Measurements from ENCODE around the gene NR1H4. TPM values are rescaled to one million over a fixed set of nuclear protein-coding genes. Genes with fewer than 3 reads are reported as not detected.

Gene NR1H4
- total and polyA plus RNA-seq, 2 of the 13 experiments (the other 11 are each of a cell fraction or from before 2014, with no cell fraction given) = 27.3 to 114 TPM

DNA sequence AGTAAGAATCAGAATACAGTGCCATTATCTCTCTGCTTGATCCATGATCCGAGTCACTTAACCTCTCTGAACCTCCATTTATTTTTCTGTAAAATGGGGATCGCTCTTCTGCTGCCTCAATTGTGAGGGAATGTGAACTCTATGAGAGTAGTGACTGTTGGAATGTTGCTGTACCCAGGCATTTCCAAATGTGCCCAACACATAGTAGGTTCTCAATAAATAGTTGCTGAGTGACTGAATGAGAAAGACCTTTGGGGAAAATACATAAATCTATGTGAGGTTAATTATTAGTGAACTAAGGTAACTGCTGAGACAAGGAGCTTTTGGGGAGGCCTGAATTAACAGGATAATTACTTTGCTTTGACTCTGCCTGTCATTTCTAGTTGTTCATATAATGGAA lies 33.9 kb upstream of the NR1H4 start (continued):
- TF ChIP-seq, protein P1, sequence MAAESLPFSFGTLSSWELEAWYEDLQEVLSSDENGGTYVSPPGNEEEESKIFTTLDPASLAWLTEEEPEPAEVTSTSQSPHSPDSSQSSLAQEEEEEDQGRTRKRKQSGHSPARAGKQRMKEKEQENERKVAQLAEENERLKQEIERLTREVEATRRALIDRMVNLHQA (CRISPR knock-in tag; IDR thresholded peaks at IDR 0.05) = no peak
- TF ChIP-seq ZNF3 (CRISPR knock-in tag; IDR thresholded peaks at IDR 0.05) = peak; percentile 95
- TF ChIP-seq ZNF235 (CRISPR knock-in tag; IDR thresholded peaks at IDR 0.05; ENCODE audit: borderline replicate concordance) = no peak
- no peak for TF ChIP-seq ZNF569 (CRISPR knock-in tag; IDR thresholded peaks at IDR 0.05; ENCODE audit: borderline replicate concordance)

DNA sequence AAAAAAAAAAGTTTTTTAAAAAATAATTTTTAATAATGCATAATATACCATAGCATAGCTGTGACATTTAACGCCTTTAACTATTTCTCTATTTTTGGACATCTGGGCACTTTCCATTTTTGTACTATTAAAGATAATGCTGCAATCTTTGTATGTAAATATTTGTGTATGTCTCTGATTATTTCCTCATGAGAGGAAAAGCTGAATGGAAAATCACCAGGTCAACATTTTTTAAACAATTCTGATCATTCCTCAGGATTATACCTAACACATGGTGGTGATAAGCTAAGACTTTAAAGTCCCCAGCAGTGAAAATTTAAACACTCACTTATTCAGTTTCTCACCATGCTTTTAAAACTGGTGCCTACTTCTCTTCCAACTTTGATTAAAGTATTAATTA lies 31.3 kb upstream of the NR1H4 start:
- H3K27ac ChIP-seq (ENCODE audit: extremely low read length, insufficient read depth, low read length) = peak overlapping the region; percentile 31
- no TSS peak for BruUV-seq (replicated peaks)
- intact Hi-C loops (cut with micrococcal nuclease; ENCODE audit: unreplicated experiment) (no loop called here), in situ Hi-C loops (cut with HindIII; ENCODE audit: extremely low pct_ligation_motif_present, low pct_unique_long_range_greater_than_20kb) (no loop called here)
- ATAC-seq = peak; percentile 33; the same call in 1 of the 3 replicates
- 92% methylated on average over 1 of the region's 1 CpG for WGBS (ENCODE audit: low lambda C conversion rate)
- H3K4me3 ChIP-seq (replicated peaks in 1 of 3; ENCODE audit: insufficient read depth in 1 of 3, low read depth in 2 of 3, low read length in 3 of 3) = no peak overlapping the region
- no peaks in the 10 kb centered on the region for H3K79me2 ChIP-seq (ENCODE audit: insufficient read depth, low read length)
- no peaks in the 10 kb centered on the region for H3K36me3 ChIP-seq (replicated peaks in 1 of 2; ENCODE audit: control insufficient read depth in 1 of 2, insufficient read depth in 2 of 2, low read length in 2 of 2)
- POLR2A ChIA-PET = interaction anchor here (1.7 to 2.9 kb wide), 2 partner anchors 33 to 35 kb away, joined by 7 to 13 read pairs; no protein-coding TSS in a partner anchor
- peak; percentile 63 for DNase-seq (ENCODE audit: low spot score)
- no peaks in the 10 kb centered on the region for H3K9me3 ChIP-seq (ENCODE audit: low read length)
- H3K4me1 ChIP-seq (ENCODE audit: insufficient read depth, low read length) = peaks cover 83% of the 10 kb centered on the region
- FAIRE-seq = peak; percentile 26
- no peak overlapping the region for H2AFZ ChIP-seq (ENCODE audit: low read length)
- CTCF ChIA-PET (ENCODE audit: low intra/inter-chr PET ratio, low total read pairs) = no interaction called here
- H4K20me1 ChIP-seq (ENCODE audit: insufficient read depth, low read length) = no peaks in the 10 kb centered on the region
- H3K4me2 ChIP-seq (ENCODE audit: low read depth, low read length) = no peak overlapping the region
- H3K27me3 ChIP-seq (ENCODE audit: control insufficient read depth in 1 of 2, insufficient read depth in 2 of 2, low read length in 2 of 2) = no peaks in the 10 kb centered on the region
- no peak overlapping the region for H3K9ac ChIP-seq (ENCODE audit: insufficient read depth, low read depth, low read length)
- TF ChIP-seq ZSCAN29 (CRISPR knock-in tag; conservative IDR thresholded peaks at IDR 0.05) = no peak
- TF ChIP-seq, protein P2, sequence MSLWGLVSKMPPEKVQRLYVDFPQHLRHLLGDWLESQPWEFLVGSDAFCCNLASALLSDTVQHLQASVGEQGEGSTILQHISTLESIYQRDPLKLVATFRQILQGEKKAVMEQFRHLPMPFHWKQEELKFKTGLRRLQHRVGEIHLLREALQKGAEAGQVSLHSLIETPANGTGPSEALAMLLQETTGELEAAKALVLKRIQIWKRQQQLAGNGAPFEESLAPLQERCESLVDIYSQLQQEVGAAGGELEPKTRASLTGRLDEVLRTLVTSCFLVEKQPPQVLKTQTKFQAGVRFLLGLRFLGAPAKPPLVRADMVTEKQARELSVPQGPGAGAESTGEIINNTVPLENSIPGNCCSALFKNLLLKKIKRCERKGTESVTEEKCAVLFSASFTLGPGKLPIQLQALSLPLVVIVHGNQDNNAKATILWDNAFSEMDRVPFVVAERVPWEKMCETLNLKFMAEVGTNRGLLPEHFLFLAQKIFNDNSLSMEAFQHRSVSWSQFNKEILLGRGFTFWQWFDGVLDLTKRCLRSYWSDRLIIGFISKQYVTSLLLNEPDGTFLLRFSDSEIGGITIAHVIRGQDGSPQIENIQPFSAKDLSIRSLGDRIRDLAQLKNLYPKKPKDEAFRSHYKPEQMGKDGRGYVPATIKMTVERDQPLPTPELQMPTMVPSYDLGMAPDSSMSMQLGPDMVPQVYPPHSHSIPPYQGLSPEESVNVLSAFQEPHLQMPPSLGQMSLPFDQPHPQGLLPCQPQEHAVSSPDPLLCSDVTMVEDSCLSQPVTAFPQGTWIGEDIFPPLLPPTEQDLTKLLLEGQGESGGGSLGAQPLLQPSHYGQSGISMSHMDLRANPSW (CRISPR knock-in tag; IDR thresholded peaks at IDR 0.05; ENCODE audit: borderline replicate concordance) = no peak
- no peak for TF ChIP-seq ZNF230 (CRISPR knock-in tag; IDR thresholded peaks at IDR 0.05)
- TF ChIP-seq POGZ (CRISPR knock-in tag; IDR thresholded peaks at IDR 0.05) = 0 out of 2 replicates have a peak, but pooled peaks have one; percentile 8
- no peak for TF ChIP-seq MEF2D (CRISPR knock-in tag; IDR thresholded peaks at IDR 0.05)
- TF ChIP-seq SRF (IDR thresholded peaks at IDR 0.05; ENCODE audit: low read depth, low read length) = no peak
- peak in 1 of 2 experiments; percentile 65; a peak in 1 of 4 replicates for TF ChIP-seq EP300 (IDR thresholded peaks at IDR 0.05; ENCODE audit: low read depth in 2 of 2, low read length in 2 of 2)
- TF ChIP-seq EP300 (CRISPR knock-in tag; IDR thresholded peaks at IDR 0.05; ENCODE audit: borderline replicate concordance) = no peak
- TF ChIP-seq, protein P3, sequence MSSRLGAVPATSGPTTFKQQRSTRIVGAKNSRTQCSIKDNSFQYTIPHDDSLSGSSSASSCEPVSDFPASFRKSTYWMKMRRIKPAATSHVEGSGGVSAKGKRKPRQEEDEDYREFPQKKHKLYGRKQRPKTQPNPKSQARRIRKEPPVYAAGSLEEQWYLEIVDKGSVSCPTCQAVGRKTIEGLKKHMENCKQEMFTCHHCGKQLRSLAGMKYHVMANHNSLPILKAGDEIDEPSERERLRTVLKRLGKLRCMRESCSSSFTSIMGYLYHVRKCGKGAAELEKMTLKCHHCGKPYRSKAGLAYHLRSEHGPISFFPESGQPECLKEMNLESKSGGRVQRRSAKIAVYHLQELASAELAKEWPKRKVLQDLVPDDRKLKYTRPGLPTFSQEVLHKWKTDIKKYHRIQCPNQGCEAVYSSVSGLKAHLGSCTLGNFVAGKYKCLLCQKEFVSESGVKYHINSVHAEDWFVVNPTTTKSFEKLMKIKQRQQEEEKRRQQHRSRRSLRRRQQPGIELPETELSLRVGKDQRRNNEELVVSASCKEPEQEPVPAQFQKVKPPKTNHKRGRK (CRISPR knock-in tag; IDR thresholded peaks at IDR 0.05) = no peak
- TF ChIP-seq SOX5 (CRISPR knock-in tag; IDR thresholded peaks at IDR 0.05; ENCODE audit: borderline replicate concordance) = peak; percentile 42; the same call in 1 of the 2 replicates
- TF ChIP-seq HDAC6 (IDR thresholded peaks at IDR 0.05; ENCODE audit: low read depth, low read length) = no peak
- no peak for TF ChIP-seq TBL1XR1 (IDR thresholded peaks at IDR 0.05; ENCODE audit: borderline replicate concordance, low read length, partially characterized antibody)
- TF ChIP-seq HMG20A (CRISPR knock-in tag; IDR thresholded peaks at IDR 0.05; ENCODE audit: borderline replicate concordance) = peak; percentile 29; the same call in 1 of the 2 replicates
- no peak for TF ChIP-seq ZNF75D (CRISPR knock-in tag; IDR thresholded peaks at IDR 0.05; ENCODE audit: borderline replicate concordance)
- peak; percentile 68 for TF ChIP-seq FOXA3 (CRISPR knock-in tag; IDR thresholded peaks at IDR 0.05)
- 0 out of 2 replicates have a peak, but pooled peaks have one; percentile 16 for TF ChIP-seq KAT8 (CRISPR knock-in tag; IDR thresholded peaks at IDR 0.05)
- TF ChIP-seq ETV5 (CRISPR knock-in tag; IDR thresholded peaks at IDR 0.05; ENCODE audit: borderline replicate concordance) = no peak
